Sigmoid colon (tissue), 4 donors: ENCODE measurements around the gene ARHGAP9.

Experiments
- CTCF ChIP-seq, 4 experiments: fragments of 450-650 bp in 3 of 4; fragments of 200-600 bp in 1 of 4; IDR thresholded peaks; one replicate each; pipeline ENCODE4 v1.5.1; 2016 to 2019; ENCODE audit warnings: antibody characterized with exemption in 4 of 4, mild to moderate bottlenecking in 3 of 4, moderate library complexity in 2 of 4
- POLR2A ChIP-seq, 2 donors: fragments of 450-650 bp; IDR thresholded peaks; one replicate each; pipeline ENCODE4 v1.6.1; 2016; ENCODE audit warnings: antibody characterized with exemption in 2 of 2, mild to moderate bottlenecking in 2 of 2, moderate library complexity in 2 of 2
- POLR2AphosphoS5 ChIP-seq, 4 donors: sonication (generic); formaldehyde crosslinking; IDR thresholded peaks; one replicate each; pipeline ENCODE4 v1.6.1; 2017; ENCODE audit warnings: antibody characterized with exemption in 4 of 4

- no peak for TF ChIP-seq CTCF (IDR thresholded peaks at IDR 0.05)
- no peak for TF ChIP-seq POLR2A (IDR thresholded peaks at IDR 0.05)
- TF ChIP-seq POLR2AphosphoS5 (IDR thresholded peaks at IDR 0.05): no peak
These were observed 50.1 kb downstream of the ARHGAP9 start for GRCh38 chr12:57429473-57430111.
